ENCODE measurements around the gene CHMP2B.

The CHMP2B gene

GRCh38 chr3:87227104-87227834 is at the start of gene CHMP2B:
Gene CHMP2B (plus strand): TSS chr3:87227309. CDS start chr3:87227523, 214 bp downstream.
- peak; percentile 89 to 92 for DNase-seq

- DNase-seq: no peak
These were observed 47.5 kb upstream of the CHMP2B start for GRCh38 chr3:87179642-87180041.

- DNase-seq: no peak
These were observed 45.6 kb upstream of the CHMP2B start for GRCh38 chr3:87181551-87181950.

GRCh38 chr3:87182023-87182422 is 45.1 kb upstream of the CHMP2B start:
- DNase-seq: no peak

- no peak for DNase-seq
These were observed 40.4 kb upstream of the CHMP2B start for GRCh38 chr3:87186608-87187159.

GRCh38 chr3:87191175-87191574 is 35.9 kb upstream of the CHMP2B start:
- DNase-seq: no peak

- DNase-seq: no peak
These were observed 35.5 kb upstream of the CHMP2B start for GRCh38 chr3:87191641-87192040.

- no peak for DNase-seq
These were observed 30.2 kb upstream of the CHMP2B start for GRCh38 chr3:87196879-87197278.

- no peak for DNase-seq
These were observed 29.6 kb upstream of the CHMP2B start for GRCh38 chr3:87197531-87197930.

GRCh38 chr3:87198774-87199173 is 28.3 kb upstream of the CHMP2B start:
- DNase-seq: no peak

GRCh38 chr3:87199628-87200027 is 27.5 kb upstream of the CHMP2B start:
- no peak for DNase-seq

GRCh38 chr3:87200060-87200647 is 27.0 kb upstream of the CHMP2B start:
- DNase-seq: no peak

- no peak for DNase-seq
These were observed 25.4 kb upstream of the CHMP2B start for GRCh38 chr3:87201727-87202126.

GRCh38 chr3:87203809-87204208 is 23.3 kb upstream of the CHMP2B start:
- no peak for DNase-seq

- DNase-seq: no peak
These were observed 21.0 kb upstream of the CHMP2B start for GRCh38 chr3:87206070-87206469.

GRCh38 chr3:87206635-87207034 is 20.5 kb upstream of the CHMP2B start:
- no peak for DNase-seq

- DNase-seq: no peak
These were observed 19.6 kb upstream of the CHMP2B start for GRCh38 chr3:87207460-87207859.

- no peak for DNase-seq
These were observed 18.0 kb upstream of the CHMP2B start for GRCh38 chr3:87209111-87209510.

GRCh38 chr3:87218560-87218959 is 8.5 kb upstream of the CHMP2B start:
- DNase-seq: no peak

- no peak for DNase-seq
These were observed 7.5 kb upstream of the CHMP2B start for GRCh38 chr3:87219611-87220010.

GRCh38 chr3:87225659-87226058 is 1.4 kb upstream of the CHMP2B start:
- DNase-seq: no peak

GRCh38 chr3:87227835-87228144 is 681 bp downstream of the CHMP2B start:
- no peak for DNase-seq

- no peak for DNase-seq
These were observed 1.2 kb downstream of the CHMP2B start for GRCh38 chr3:87228316-87228715.

GRCh38 chr3:87229113-87229512 is 2.0 kb downstream of the CHMP2B start:
- DNase-seq: no peak

GRCh38 chr3:87233805-87234204 is 6.7 kb downstream of the CHMP2B start:
- DNase-seq: no peak
